ENCODE results near the gene TRPV4.

TRPV4 gene

GRCh38 chr12:109779382-109779781 lies 53.8 kb downstream of the TRPV4 start:
- no peak for DNase-seq (ENCODE audit: low read depth in 2 of 2)

- DNase-seq (ENCODE audit: low read depth in 2 of 2), result no peak
Measured at GRCh38 chr12:109778684-109779083, 54.5 kb downstream of the TRPV4 start.

GRCh38 chr12:109777544-109777943 lies 55.7 kb downstream of the TRPV4 start:
- no peak for DNase-seq (ENCODE audit: low read depth in 2 of 2)

GRCh38 chr12:109776624-109777023 lies 56.6 kb downstream of the TRPV4 start:
- no peak for DNase-seq (ENCODE audit: low read depth in 2 of 2)

- peak; percentile 17 to 36 for DNase-seq (ENCODE audit: low read depth in 2 of 2)
Measured at GRCh38 chr12:109775172-109775881, 57.9 kb downstream of the TRPV4 start.

- no peak for DNase-seq (ENCODE audit: low read depth in 2 of 2)
Measured at GRCh38 chr12:109773384-109774011, 59.7 kb downstream of the TRPV4 start.

- no peak for DNase-seq (ENCODE audit: low read depth in 2 of 2)
Measured at GRCh38 chr12:109772622-109773321, 60.4 kb downstream of the TRPV4 start.

- DNase-seq (ENCODE audit: low read depth in 2 of 2), result no peak
Measured at GRCh38 chr12:109771746-109772621, 61.2 kb downstream of the TRPV4 start.

- DNase-seq (ENCODE audit: low read depth in 2 of 2), result no peak
Measured at GRCh38 chr12:109770861-109771670, 62.1 kb downstream of the TRPV4 start.

- no peak for DNase-seq (ENCODE audit: low read depth in 2 of 2)
Measured at GRCh38 chr12:109770104-109770860, 62.9 kb downstream of the TRPV4 start.

- no peak for DNase-seq (ENCODE audit: low read depth in 2 of 2)
Measured at GRCh38 chr12:109768901-109769670, 64.1 kb downstream of the TRPV4 start.

- no peak for DNase-seq (ENCODE audit: low read depth in 2 of 2)
Measured at GRCh38 chr12:109767991-109768900, 65.0 kb downstream of the TRPV4 start.

- no peak for DNase-seq (ENCODE audit: low read depth in 2 of 2)
Measured at GRCh38 chr12:109767456-109767855, 65.7 kb downstream of the TRPV4 start.

GRCh38 chr12:109766251-109766778 lies 66.9 kb downstream of the TRPV4 start:
- DNase-seq (ENCODE audit: low read depth in 2 of 2), result no peak

- DNase-seq (ENCODE audit: low read depth in 2 of 2), result no peak
Measured at GRCh38 chr12:109765446-109765810, 67.8 kb downstream of the TRPV4 start.

- no peak for DNase-seq (ENCODE audit: low read depth in 2 of 2)
Measured at GRCh38 chr12:109764776-109765445, 68.3 kb downstream of the TRPV4 start.

- no peak for DNase-seq (ENCODE audit: low read depth in 2 of 2)
Measured at GRCh38 chr12:109764123-109764522, 69.1 kb downstream of the TRPV4 start.
